HFFc6 (cell line): ENCODE measurements around the gene TTC21A. TPM values are rescaled to one million over a fixed set of nuclear protein-coding genes. Genes with fewer than 3 reads are reported as not detected.

Experiments used
- DNase-seq: peaks from one replicate; pipeline ENCODE4 v3.0.0-alpha.2; 2018
- H3K27ac Mint-ChIP-seq: 2 replicates; pipeline ENCODE4 v1.8.0; 2020; ENCODE audit warnings: mild to moderate bottlenecking, mixed read lengths
- H3K27me3 Mint-ChIP-seq: 2 replicates; pipeline ENCODE4 v1.8.0; 2021; ENCODE audit warnings: mild to moderate bottlenecking, moderate library complexity, mixed read lengths; ENCODE audit not compliant: insufficient read depth
- H3K36me3 Mint-ChIP-seq: 2 replicates; pipeline ENCODE4 v1.8.0; 2021; ENCODE audit warnings: low read depth, mixed read lengths
- H3K4me1 Mint-ChIP-seq: 2 replicates; pipeline ENCODE4 v1.8.0; 2020; ENCODE audit warnings: low read depth, mixed read lengths
- H3K4me3 Mint-ChIP-seq: 2 replicates; pipeline ENCODE4 v1.8.0; 2020; ENCODE audit warnings: mild to moderate bottlenecking, moderate library complexity, mixed read lengths
- H3K9me3 Mint-ChIP-seq: 2 replicates; pipeline ENCODE4 v1.8.0; 2020; ENCODE audit warnings: mild to moderate bottlenecking, mixed read lengths
- total RNA-seq, 6 experiments: library from RNA; stranded (reverse); fragmentation: NEBNext Ultra II Directional; extraction: Animal tissue kit (Norgen Biotek cat#: 25700); gene quantifications; 2 replicates in 1 of 6; 3 replicates in 5 of 6; pipeline ENCODE4 v1.2.3, GENCODE V29; 2021
- TF ChIP-seq, protein P1 (sequence below): fragments of 200-600 bp; sonication (generic); IDR thresholded peaks from 2 replicates; pipeline ENCODE4 v1.5.0; 2021; ENCODE audit warnings: antibody characterized with exemption, mild to moderate bottlenecking

The TTC21A gene
- total RNA-seq, 6 experiments from 2014 or later = 0.91 to 2.2 (median 1.8) TPM

DNA sequence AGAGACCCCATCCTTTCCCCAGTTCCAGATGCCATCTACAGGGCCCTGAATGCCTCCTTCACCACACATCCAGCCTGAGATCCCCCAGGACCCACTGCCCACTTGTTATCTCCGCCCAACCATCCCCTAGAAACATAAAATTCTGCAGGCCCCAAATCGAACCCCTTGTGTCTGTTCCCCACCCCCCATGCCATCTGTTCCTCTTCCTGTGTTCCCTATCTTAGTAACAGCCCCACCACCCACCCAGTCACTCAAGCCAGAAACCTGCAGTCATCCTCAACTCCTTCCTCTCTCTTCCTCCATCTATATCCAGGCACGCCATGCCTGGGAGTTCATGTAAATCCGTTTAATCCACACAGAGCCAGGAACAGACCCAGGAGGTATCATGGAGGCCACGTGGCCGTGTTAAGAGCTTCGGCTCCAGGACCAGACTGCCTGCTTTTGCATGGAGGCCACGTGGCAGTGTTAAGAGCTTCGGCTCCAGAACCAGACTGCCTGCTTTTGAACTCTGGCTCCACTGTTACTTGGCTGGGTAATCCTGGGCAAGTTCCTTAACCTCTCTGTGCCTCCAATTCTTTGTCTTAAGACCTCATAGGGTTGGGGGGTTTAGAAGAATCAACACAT lies 41.1 kb downstream of the TTC21A start:
- H3K9me3 Mint-ChIP-seq = no peaks in the 10 kb centered on the region
- H3K4me1 Mint-ChIP-seq = peaks cover 79% of the 10 kb centered on the region
- H3K27me3 Mint-ChIP-seq = peaks cover 9% of the 10 kb centered on the region
- peaks cover 16% of the 10 kb centered on the region for H3K36me3 Mint-ChIP-seq
- no peak for DNase-seq
- peak overlapping the region; percentile 98 for H3K27ac Mint-ChIP-seq
- TF ChIP-seq, protein P1, sequence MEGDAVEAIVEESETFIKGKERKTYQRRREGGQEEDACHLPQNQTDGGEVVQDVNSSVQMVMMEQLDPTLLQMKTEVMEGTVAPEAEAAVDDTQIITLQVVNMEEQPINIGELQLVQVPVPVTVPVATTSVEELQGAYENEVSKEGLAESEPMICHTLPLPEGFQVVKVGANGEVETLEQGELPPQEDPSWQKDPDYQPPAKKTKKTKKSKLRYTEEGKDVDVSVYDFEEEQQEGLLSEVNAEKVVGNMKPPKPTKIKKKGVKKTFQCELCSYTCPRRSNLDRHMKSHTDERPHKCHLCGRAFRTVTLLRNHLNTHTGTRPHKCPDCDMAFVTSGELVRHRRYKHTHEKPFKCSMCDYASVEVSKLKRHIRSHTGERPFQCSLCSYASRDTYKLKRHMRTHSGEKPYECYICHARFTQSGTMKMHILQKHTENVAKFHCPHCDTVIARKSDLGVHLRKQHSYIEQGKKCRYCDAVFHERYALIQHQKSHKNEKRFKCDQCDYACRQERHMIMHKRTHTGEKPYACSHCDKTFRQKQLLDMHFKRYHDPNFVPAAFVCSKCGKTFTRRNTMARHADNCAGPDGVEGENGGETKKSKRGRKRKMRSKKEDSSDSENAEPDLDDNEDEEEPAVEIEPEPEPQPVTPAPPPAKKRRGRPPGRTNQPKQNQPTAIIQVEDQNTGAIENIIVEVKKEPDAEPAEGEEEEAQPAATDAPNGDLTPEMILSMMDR = no peak
- peak overlapping the region; percentile 95 for H3K4me3 Mint-ChIP-seq

DNA sequence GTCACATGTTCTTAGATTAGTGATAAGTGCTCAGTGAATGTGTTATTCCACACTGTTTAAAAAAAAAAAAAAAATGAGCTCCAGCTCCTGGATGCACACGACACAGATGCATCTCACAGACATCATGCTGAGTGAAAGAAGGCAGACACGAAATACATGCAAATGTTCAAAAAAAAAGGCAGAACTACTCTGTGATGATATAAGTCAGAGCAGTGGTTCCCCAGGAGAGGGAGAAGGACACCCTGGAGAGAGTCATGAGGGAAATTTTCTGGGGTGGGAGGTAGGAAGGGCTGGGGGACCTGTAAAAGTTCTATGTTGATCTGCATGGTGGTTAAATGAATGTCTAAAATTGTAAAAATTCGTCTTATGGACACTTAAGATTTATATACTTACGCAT lies 41.6 kb downstream of the TTC21A start:
- Mint-ChIP-seq H3K4me1 (peaks cover 79% of the 10 kb centered on the region), H3K27me3 (peaks cover 9% of the 10 kb centered on the region), H3K4me3 (peak overlapping the region; percentile 95), H3K27ac (peak overlapping the region; percentile 98), H3K9me3 (no peaks in the 10 kb centered on the region), H3K36me3 (peaks cover 16% of the 10 kb centered on the region)
- TF ChIP-seq, protein P1 = no peak
- DNase-seq = no peak

DNA sequence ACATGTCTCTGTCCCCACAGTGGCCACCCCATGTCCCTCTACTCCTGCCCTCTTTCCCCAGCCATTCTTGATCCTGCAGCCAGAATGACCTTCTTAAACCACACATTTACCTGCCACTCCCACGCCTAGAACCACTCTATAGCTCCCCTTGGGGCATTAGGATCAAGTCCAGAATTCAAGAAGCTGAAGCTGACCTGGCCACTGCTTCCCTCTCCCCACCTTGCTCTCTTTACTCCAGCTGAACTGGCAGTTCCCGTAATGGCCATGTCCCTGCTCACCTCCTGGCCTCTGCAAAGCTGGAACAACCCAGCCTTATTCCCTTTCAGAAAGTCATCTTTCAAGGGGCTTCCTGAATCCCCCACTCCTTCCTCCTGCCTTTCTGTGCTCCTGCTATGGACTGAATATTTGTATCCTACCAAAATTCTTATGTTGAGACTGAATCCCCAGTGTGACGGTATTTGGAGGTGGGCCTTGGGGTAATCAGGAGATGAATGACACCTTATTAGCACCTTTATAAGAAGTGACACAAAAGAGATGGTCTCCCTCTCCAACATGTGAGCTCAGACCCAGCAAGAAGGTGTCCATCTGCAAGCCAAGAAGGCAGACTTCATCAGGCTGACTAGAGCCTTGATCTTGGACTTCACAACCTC lies 42.1 kb downstream of the TTC21A start:
- Mint-ChIP-seq H3K9me3 (no peaks in the 10 kb centered on the region), H3K27me3 (peaks cover 13% of the 10 kb centered on the region), H3K4me3 (peak overlapping the region; percentile 95), H3K36me3 (peaks cover 12% of the 10 kb centered on the region), H3K4me1 (peaks cover 80% of the 10 kb centered on the region), H3K27ac (peak overlapping the region; percentile 98)
- TF ChIP-seq, protein P1 = no peak
- DNase-seq = no peak

DNA sequence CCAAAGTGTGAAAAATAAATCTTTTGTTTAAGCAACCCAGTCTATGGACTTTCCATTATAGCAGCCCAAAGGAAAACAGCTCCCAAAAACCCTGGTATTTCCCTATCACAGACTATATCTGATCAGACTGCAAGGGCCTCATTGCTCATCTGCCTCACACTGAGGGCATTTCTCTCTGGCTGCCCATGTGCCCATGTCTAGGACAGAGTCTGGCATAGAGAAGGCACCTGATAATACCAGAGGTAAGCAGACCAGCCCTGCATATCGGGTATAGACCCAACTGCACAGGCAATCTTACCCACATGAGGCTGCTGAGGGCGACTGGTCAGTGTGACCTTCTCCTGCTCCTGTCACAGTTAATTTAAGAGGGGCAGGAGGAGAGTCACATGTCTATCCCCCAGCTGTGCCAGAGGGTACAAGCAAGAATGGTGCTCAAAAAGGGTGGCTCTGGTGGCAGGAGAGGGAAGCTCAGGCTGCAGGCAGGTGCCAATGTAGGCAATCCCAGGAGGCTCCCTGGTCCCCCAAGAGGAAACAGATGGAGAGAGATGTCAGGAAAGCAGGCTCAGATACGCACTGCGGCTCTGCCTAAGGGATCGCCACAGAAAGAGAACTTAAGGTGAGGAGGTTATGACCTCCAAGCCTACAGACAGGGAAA lies 42.8 kb downstream of the TTC21A start:
- Mint-ChIP-seq H3K27me3 (peaks cover 13% of the 10 kb centered on the region), H3K4me1 (peaks cover 80% of the 10 kb centered on the region), H3K36me3 (peaks cover 10% of the 10 kb centered on the region), H3K4me3 (peak overlapping the region; percentile 95), H3K27ac (peak overlapping the region; percentile 98), H3K9me3 (no peaks in the 10 kb centered on the region)
- DNase-seq = no peak
- TF ChIP-seq, protein P1 = peak; percentile 41

DNA sequence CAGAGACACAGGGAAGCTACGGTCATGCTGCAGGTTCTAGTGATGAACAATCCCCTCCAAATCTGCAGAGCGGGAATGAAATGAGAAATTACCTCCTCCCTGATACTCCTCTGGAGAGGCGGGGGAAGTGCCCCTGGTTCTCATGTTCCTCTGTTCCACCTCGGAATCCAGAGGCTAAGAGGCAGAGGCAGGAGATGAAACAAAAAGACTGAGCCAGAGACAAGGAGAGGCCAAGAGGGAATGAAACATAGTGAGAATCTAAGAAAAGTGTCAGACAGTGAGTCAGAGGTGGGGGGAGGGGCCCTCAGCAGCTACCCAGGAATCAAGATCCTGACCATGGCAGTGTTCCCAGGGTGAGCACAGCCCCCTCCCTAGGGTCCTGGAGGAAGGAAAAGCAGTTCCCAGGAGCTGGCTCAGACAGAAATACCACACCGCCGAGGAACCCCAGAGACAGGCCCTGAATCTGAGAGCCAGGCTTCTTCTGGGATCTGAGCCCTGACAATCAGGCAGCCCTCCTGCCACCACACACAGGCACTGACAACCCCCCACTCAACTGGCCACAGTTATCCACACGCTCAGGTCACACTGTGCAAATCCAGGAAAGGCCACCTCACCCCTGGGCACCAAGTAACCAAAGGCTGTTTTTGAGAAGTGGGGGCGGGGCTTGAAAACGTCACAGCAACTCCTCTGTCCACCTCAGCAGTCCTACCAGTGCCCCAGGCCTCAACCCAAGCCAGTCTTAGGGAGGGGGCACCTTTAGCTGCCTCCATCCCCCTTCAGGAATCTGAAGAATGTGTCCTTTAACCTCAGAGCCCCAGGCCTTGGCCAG lies 43.5 kb downstream of the TTC21A start:
- H3K9me3 Mint-ChIP-seq = no peaks in the 10 kb centered on the region
- H3K27me3 Mint-ChIP-seq = peaks cover 13% of the 10 kb centered on the region
- peaks cover 80% of the 10 kb centered on the region for H3K4me1 Mint-ChIP-seq
- TF ChIP-seq, protein P1 = no peak
- peaks cover 6% of the 10 kb centered on the region for H3K36me3 Mint-ChIP-seq
- peak overlapping the region; percentile 95 for H3K4me3 Mint-ChIP-seq
- DNase-seq = peak; percentile 91
- peak overlapping the region; percentile 98 for H3K27ac Mint-ChIP-seq
